ENCODE measurements around the gene CALML4. TPM values are rescaled to one million over a fixed set of nuclear protein-coding genes. Genes with fewer than 3 reads are reported as not detected.

The CALML4 gene
- total RNA-seq, 1 donor from 2014 or later, result 7.3 TPM

DNA sequence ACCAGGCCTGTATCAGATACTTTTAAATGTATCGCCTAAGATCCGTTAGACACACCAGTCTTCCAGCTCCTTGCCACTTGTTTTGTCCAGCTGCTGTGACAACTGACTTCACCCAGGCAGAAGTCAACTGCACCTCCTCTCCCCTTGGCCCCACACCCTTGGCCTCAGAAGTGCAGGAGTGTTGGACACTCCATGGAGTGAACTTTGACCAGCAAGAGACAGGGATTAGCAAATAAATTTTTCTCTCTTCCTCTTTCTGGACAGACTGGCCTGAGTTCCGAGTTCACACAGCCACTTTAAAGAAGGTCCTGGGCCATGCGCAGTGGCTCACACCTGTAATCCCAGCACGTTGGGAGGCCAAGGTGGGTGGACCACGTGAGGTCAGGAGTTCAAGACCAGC, 27.3 kb upstream of the CALML4 start:
- Histone ChIP-seq H3K27me3 (ENCODE audit: low read depth) (no peaks in the 10 kb centered on the region), H3K4me3 (no peak overlapping the region), H3K27ac (no peak overlapping the region), H3K36me3 (no peaks in the 10 kb centered on the region), H3K9me3 (no peaks in the 10 kb centered on the region), H3K4me1 (peaks cover 18% of the 10 kb centered on the region)
- TF ChIP-seq, protein P1, sequence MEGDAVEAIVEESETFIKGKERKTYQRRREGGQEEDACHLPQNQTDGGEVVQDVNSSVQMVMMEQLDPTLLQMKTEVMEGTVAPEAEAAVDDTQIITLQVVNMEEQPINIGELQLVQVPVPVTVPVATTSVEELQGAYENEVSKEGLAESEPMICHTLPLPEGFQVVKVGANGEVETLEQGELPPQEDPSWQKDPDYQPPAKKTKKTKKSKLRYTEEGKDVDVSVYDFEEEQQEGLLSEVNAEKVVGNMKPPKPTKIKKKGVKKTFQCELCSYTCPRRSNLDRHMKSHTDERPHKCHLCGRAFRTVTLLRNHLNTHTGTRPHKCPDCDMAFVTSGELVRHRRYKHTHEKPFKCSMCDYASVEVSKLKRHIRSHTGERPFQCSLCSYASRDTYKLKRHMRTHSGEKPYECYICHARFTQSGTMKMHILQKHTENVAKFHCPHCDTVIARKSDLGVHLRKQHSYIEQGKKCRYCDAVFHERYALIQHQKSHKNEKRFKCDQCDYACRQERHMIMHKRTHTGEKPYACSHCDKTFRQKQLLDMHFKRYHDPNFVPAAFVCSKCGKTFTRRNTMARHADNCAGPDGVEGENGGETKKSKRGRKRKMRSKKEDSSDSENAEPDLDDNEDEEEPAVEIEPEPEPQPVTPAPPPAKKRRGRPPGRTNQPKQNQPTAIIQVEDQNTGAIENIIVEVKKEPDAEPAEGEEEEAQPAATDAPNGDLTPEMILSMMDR (IDR thresholded peaks at IDR 0.05), result no peak
- intact Hi-C loops (cut with DNase I), result no loop called here
- DNase-seq (no peak), ATAC-seq (no peak)

DNA sequence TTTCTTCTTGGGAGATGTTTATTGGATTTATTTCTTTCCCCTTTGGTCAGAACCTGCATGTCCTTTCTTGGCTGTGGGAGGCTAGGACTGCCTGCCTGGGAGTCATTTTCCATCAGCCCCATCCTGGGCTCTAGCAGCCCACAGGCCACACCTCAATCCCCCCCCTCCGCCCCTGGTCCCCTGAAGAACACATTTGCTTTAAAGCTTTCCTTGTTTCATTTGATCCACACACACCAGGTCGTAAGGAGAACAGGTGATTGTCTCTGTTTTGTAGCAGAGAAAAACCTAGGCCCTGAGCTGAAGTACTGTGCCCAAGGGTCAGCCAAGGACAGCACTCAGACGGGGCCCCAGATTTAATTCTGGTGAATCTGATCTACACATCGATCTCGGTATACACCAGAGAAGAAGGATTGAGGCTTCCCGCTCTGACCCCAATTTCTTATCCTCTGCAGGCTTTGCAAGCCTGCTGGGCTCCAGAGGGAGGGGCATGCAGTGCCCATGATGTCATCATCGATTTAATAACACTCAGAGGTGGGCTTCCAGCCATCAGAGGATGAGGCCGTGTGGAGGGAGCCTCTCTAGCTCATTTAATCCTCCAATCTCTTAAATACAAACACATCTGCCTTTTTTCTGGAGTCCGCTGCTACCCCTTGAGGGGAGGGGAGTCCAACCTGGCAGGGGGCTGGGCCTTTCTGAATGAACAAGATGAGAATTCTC, 26.1 kb upstream of the CALML4 start:
- peaks cover 19% of the 10 kb centered on the region for H3K4me1 ChIP-seq
- DNase-seq (no peak), ATAC-seq (no peak)
- no peak overlapping the region for H3K4me3 ChIP-seq
- intact Hi-C loops (cut with DNase I), result no loop called here
- no peaks in the 10 kb centered on the region for H3K27me3 ChIP-seq (ENCODE audit: low read depth)
- no peak overlapping the region for H3K27ac ChIP-seq
- TF ChIP-seq, protein P1 (IDR thresholded peaks at IDR 0.05), result no peak
- H3K9me3 ChIP-seq, result no peaks in the 10 kb centered on the region
- H3K36me3 ChIP-seq, result no peaks in the 10 kb centered on the region

DNA sequence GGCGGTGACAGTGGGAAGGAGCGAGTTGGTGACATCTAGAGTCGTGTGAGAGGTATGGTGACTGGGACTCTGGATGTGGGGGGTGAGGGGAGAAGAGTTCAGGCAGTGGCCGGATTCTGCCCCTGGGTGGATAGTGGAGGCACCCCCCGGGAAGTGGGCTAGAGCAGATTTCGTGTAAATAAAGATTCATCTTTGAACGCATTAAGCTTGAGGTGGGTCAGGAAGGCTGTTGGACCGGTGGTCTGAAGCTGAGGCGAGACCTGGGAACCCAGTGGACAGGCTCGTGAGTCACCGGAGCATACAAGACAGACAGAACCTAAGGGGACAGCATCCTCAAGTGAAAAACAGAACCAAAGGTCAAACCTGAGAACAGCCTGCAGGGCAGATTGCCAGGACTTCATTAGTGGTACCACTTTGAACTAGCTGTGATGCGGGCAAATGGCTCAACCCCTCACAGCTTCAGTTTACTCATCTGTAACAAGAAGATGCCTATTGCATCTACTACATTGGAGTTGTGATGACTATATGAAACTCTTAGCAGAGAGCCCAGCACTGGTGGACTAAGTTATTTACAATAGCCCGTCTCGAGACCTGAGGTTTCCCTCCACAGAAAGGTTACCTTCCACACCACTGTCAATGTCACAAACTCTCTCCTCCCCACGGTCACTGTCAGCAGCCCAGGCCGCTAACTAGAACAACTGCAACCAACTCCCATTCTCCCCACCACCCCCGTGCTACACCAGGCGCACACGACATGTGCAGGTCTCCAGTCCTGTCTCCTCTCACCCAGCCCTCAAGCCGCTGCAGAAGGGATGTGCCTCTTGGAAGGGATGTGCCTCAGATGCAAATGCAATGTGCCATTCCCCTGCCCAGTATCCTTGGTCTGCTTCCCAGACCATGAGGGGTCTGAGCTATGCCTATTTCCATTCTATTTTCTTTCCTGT, 25.3 kb upstream of the CALML4 start:
- TF ChIP-seq, protein P1 (IDR thresholded peaks at IDR 0.05), result no peak
- DNase-seq, result no peak
- intact Hi-C loops (cut with DNase I), result no loop called here
- no peaks in the 10 kb centered on the region for H3K36me3 ChIP-seq
- no peak for ATAC-seq
- peak overlapping the region; percentile 96 for H3K4me3 ChIP-seq
- peaks cover 19% of the 10 kb centered on the region for H3K4me1 ChIP-seq
- H3K27ac ChIP-seq, result peak overlapping the region; percentile 85
- H3K9me3 ChIP-seq, result no peaks in the 10 kb centered on the region
- H3K27me3 ChIP-seq (ENCODE audit: low read depth), result no peaks in the 10 kb centered on the region

DNA sequence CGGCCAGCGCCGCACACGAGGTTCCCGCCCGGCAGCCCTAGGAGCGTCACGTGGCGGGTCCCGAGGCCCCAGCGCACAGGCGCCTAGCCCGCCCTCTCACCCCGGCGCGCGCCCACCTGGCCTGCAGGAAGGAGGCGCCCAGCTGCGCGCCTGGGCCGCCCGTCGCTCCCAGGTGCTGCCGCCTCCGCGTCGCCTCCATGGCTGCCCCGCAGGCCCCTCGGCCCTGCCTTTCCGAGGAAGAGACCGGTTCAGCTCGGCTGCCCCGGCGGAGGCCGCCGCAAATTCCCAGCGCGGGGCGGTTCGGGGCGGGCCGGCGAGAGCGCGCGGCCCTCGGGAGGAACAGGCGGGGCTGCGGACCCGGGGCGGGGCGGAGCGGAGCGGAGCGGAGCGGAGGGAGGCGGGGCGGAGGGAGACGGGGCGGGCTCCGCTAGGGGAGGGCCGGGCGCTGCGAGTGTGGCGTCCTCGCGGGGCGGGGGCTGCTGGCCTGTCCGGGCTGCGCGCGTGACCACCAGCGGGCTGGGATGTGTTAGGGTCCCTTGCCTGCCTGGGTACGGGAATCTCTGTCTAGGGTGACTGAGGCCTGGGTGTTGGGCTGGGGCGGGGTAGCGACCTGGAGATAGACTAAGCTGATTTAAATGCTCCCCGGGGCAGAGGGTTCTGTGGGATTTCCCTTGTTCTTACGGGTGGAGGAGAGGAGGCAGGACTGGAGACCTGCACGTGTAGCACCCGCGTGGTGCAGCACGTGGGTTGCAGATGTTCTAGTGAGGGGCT, 24.4 kb upstream of the CALML4 start, which contains the start of gene CLN6:
CLN6 (minus strand) TSS at position 343 of the 771 bp plus-strand sequence; CDS start at position 199, 144 bp downstream.
- ATAC-seq (peak; percentile 97 to 98), DNase-seq (peak; percentile 90)
- intact Hi-C loops (cut with DNase I), result no loop called here
- H3K27ac ChIP-seq, result peak within 1 kb of the TSS; percentile 85
- H3K27me3 ChIP-seq (ENCODE audit: low read depth), result no peaks in the 10 kb centered on the region
- TF ChIP-seq, protein P1 (IDR thresholded peaks at IDR 0.05), result no peak
- H3K4me3 ChIP-seq, result peak within 1 kb of the TSS; percentile 96
- H3K4me1 ChIP-seq, result peaks cover 19% of the 10 kb centered on the region
- H3K9me3 ChIP-seq, result no peaks in the 10 kb centered on the region
- no peaks in the 10 kb centered on the region for H3K36me3 ChIP-seq

DNA sequence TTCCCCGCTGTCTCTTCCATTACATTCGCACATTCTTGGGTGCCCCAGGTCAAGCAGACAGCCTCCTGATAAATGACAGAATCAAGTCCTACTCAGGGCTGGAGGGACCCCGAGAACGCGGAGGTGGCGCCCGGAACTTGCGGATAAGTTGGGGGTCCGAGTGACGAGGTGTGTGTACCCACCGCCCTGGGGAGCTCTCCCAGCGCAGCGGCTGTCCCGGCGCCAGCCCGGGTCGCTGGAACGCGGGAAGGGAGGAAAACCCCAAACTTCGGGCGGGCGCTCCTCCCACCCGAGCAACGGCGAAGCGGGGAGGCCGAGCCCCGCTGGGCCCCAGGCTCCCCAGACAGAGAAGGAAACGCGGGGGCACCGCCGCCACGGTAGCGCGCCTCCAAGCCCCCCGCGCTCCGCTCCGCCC, 23.8 kb upstream of the CALML4 start:
- H3K4me3 ChIP-seq, result peak overlapping the region; percentile 96
- no peaks in the 10 kb centered on the region for H3K9me3 ChIP-seq
- peak overlapping the region; percentile 85 for H3K27ac ChIP-seq
- peak; percentile 57 for DNase-seq
- intact Hi-C loops (cut with DNase I), result no loop called here
- H3K4me1 ChIP-seq, result peaks cover 19% of the 10 kb centered on the region
- ATAC-seq, result peak; percentile 23 to 30
- no peaks in the 10 kb centered on the region for H3K36me3 ChIP-seq
- H3K27me3 ChIP-seq (ENCODE audit: low read depth), result no peaks in the 10 kb centered on the region
- TF ChIP-seq, protein P1 (IDR thresholded peaks at IDR 0.05), result no peak

All from lower lobe of right lung (tissue), 2 donors.